ENCODE results near the gene GORASP1. TPM values are rescaled to one million over a fixed set of nuclear protein-coding genes. Genes with fewer than 3 reads are reported as not detected.
A peak's percentile ranks its signal among the peaks of the same experiment; 100 is the strongest.

Gene GORASP1
- total RNA-seq, 2 donors from 2014 or later = 20.0 to 24.5 TPM

GRCh38 chr3:39146611-39147591, 39.5 kb upstream of the GORASP1 start:
- H3K27ac Mint-ChIP-seq = peak overlapping the region; percentile 97
- no peaks in the 10 kb centered on the region for H3K9me3 Mint-ChIP-seq
- ATAC-seq (replicated peaks in 1 of 2) (peak; percentile 68 to 75), DNase-seq (peak; percentile 81 to 82)
- peak overlapping the region; percentile 93 to 94 for H3K4me3 Mint-ChIP-seq
- H3K27me3 Mint-ChIP-seq (ENCODE audit: low read depth) = no peaks in the 10 kb centered on the region
- peaks cover 79% of the 10 kb centered on the region for H3K4me1 Mint-ChIP-seq (ENCODE audit: low read depth)
- H3K36me3 Mint-ChIP-seq (ENCODE audit: insufficient read depth in 2 of 2) = peaks cover 36 to 45% of the 10 kb centered on the region in 2 donors

- H3K4me1 Mint-ChIP-seq (ENCODE audit: low read depth) = peaks cover 76% of the 10 kb centered on the region
- H3K27me3 Mint-ChIP-seq (ENCODE audit: low read depth) = no peaks in the 10 kb centered on the region
- no peak for ATAC-seq (replicated peaks in 1 of 2)
- peak overlapping the region; percentile 41 to 93 for H3K4me3 Mint-ChIP-seq
- no peak for DNase-seq
- peak overlapping the region; percentile 60 for H3K27ac Mint-ChIP-seq
- H3K36me3 Mint-ChIP-seq (ENCODE audit: insufficient read depth in 2 of 2) = peaks cover 34 to 46% of the 10 kb centered on the region in 2 donors
- no peaks in the 10 kb centered on the region for H3K9me3 Mint-ChIP-seq
Observed at GRCh38 chr3:39146083-39146501, 38.7 kb upstream of the GORASP1 start.

- Mint-ChIP-seq H3K27me3 (ENCODE audit: low read depth) (no peaks in the 10 kb centered on the region), H3K9me3 (no peaks in the 10 kb centered on the region), H3K27ac (peak overlapping the region; percentile 49), H3K4me3 (no peak overlapping the region), H3K4me1 (ENCODE audit: low read depth) (peaks cover 67% of the 10 kb centered on the region), H3K36me3 (ENCODE audit: insufficient read depth in 2 of 2) (peaks cover 27 to 42% of the 10 kb centered on the region in 2 donors)
- ATAC-seq (replicated peaks in 1 of 2) (no peak), DNase-seq (no peak)
Observed at GRCh38 chr3:39144748-39145380, 37.4 kb upstream of the GORASP1 start.

- Mint-ChIP-seq H3K27me3 (ENCODE audit: low read depth) (no peaks in the 10 kb centered on the region), H3K36me3 (ENCODE audit: insufficient read depth in 2 of 2) (peaks cover 21 to 40% of the 10 kb centered on the region in 2 donors), H3K27ac (peak overlapping the region; percentile 49), H3K4me3 (no peak overlapping the region), H3K9me3 (no peaks in the 10 kb centered on the region), H3K4me1 (ENCODE audit: low read depth) (peaks cover 67% of the 10 kb centered on the region)
- no peak for ATAC-seq (replicated peaks in 1 of 2)
- no peak for DNase-seq
Observed at GRCh38 chr3:39144095-39144747, 36.8 kb upstream of the GORASP1 start.

DNA sequence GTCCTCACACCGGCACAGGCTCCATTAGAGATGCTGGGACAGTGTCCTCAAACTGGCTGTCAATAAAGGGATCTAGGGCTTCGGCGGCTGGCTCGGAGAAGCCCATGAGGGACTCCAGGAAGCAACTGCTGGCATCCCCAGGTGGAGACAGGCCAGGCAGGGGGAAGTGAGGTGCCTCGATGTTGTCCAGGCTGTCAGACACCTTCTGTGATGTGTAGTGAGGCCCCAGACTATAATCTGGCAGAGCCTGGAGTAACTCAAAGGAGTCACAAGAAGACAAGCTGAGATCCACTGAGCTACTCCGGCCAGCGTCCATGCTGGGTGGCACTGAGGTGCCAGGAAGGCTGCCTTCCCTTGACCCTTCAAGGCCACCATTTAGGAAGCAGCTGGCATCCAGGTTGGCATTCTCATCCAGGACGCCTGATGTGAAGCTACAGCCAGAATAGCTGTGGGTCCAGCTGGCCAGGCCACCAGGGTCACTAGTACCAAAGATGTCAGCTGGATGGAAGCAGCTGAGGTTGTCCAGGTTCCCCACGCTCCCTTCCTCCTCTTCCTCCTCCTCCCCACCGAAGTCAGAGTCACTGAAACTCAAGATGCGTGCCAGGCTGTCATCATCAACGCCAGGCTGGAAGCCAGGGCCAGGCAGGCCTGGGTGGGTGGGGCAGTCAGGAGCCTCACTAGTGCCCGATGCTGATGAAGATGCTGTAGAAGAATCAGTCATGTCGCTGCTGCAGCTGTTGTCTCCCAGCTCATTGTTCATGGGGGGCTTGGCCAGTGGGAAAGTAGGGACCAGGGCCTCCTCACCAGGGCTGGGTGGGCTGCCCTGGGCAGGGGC, 35.8 kb upstream of the GORASP1 start:
- DNase-seq = no peak

DNA sequence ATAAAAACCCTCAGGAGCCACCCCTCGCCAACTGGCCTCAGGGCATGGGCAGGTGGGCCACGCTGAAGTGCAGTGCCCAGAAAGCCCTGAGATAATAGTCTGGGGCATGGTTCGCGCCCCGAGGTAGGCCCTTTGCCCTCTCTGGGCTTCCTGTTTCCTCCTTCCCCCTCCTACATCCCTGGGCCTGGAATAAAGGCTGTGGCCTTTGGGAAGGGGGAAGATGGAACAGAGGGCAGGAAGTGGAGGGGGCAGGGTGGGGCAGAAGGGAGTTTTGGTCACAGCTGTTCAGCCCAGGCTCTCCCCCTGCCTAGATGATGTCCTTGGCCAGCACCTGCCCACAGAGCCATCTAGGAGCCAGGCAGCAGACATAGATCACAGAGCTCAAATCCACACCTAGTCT, 34.6 kb upstream of the GORASP1 start:
- no peak for ATAC-seq (replicated peaks in 1 of 2)
- DNase-seq = no peak
- no peak overlapping the region for H3K27ac Mint-ChIP-seq

More for the DNA sequence above, 35.8 kb upstream of the GORASP1 start:
- Mint-ChIP-seq H3K27ac (no peak overlapping the region), H3K36me3 (ENCODE audit: insufficient read depth in 2 of 2) (peaks cover 15 to 33% of the 10 kb centered on the region in 2 donors), H3K9me3 (no peaks in the 10 kb centered on the region), H3K4me3 (no peak overlapping the region), H3K27me3 (ENCODE audit: low read depth) (no peaks in the 10 kb centered on the region), H3K4me1 (ENCODE audit: low read depth) (peaks cover 67% of the 10 kb centered on the region)
- ATAC-seq (replicated peaks in 1 of 2) = no peak

DNA sequence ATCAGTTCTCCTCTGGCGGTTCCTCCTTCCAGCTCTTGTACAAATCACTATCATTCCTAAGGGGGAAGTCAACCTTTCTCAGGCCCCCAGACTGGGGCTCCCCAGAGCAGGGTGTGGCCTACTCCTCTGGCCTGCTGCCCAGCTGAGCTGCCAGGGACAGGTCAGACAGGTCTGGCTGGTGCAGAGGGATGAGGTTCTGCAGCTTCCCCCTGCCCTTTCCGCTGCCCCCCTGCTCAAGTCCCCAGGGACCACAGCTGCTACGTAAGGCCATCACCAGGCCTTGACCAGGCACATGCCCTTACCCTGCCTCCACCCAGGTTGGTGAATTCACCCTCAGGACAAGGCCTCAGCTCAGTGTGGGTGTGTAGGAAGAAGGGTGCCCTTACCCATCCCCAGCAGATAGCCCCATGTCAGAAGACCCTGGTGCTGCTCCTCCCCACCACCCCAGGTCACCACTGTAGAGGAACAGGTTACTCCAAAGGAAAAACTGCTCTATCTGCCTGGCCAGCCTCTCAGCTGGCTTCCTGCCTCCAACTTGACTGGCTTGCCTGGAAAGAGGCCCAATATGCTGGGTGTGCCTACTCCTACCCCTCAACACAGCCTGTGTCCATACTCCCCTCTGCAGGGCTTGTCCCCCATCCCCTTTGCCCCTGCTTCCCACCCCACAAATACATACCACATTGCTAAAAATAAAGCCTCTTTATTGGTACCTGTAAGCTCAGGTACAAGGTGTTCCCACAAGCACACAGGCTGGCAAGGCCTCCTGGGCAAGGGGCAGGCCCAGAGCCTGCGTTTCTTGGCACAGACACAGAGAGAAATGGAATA, 34.0 kb upstream of the GORASP1 start:
- no peak overlapping the region for H3K4me3 Mint-ChIP-seq
- H3K4me1 Mint-ChIP-seq (ENCODE audit: low read depth) = peaks cover 55% of the 10 kb centered on the region
- no peaks in the 10 kb centered on the region for H3K9me3 Mint-ChIP-seq
- peak in 1 of 2 donors; percentile 14 for ATAC-seq (replicated peaks in 1 of 2)
- peaks cover 8 to 25% of the 10 kb centered on the region in 2 donors for H3K36me3 Mint-ChIP-seq (ENCODE audit: insufficient read depth in 2 of 2)
- peak overlapping the region; percentile 46 for H3K27ac Mint-ChIP-seq
- no peak for DNase-seq
- no peaks in the 10 kb centered on the region for H3K27me3 Mint-ChIP-seq (ENCODE audit: low read depth)

More for the DNA sequence above, 34.6 kb upstream of the GORASP1 start:
- H3K4me3 Mint-ChIP-seq = no peak overlapping the region
- no peaks in the 10 kb centered on the region for H3K27me3 Mint-ChIP-seq (ENCODE audit: low read depth)
- H3K36me3 Mint-ChIP-seq (ENCODE audit: insufficient read depth in 2 of 2) = peaks cover 11 to 29% of the 10 kb centered on the region in 2 donors
- H3K9me3 Mint-ChIP-seq = no peaks in the 10 kb centered on the region
- peaks cover 62% of the 10 kb centered on the region for H3K4me1 Mint-ChIP-seq (ENCODE audit: low read depth)

DNA sequence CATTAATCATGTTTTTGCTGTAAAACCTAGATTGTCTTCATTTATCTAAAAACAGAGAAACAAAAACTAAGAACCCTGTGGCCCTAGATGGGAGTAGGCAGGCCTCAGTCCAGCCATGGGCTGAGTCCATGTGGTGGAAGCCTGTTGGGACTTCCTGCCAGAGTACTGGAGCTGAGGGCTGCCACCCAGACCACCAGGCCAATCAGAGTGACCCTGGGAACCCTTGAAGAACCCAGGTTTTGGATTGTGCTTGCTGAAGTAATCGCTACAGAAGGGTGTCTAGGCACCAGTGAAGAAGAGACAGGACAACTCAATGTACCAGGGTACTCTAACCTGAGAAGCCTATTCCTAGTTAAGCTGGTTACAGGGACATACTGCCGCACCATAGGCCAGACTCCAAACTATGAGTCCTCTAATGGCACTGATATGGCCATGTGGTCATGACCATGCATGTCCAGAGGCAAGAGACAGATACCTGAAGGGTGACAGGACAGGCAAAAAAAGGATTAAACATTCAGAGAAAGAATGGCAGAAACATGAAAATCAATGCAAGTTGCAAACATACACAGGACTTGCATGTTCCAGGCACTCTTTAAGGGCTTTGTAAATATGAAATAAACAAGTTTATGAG, 33.0 kb upstream of the GORASP1 start:
- H3K27ac Mint-ChIP-seq = peak overlapping the region; percentile 74
- H3K36me3 Mint-ChIP-seq (ENCODE audit: insufficient read depth in 2 of 2) = peaks cover 5 to 18% of the 10 kb centered on the region in 2 donors
- no peak for DNase-seq

DNA sequence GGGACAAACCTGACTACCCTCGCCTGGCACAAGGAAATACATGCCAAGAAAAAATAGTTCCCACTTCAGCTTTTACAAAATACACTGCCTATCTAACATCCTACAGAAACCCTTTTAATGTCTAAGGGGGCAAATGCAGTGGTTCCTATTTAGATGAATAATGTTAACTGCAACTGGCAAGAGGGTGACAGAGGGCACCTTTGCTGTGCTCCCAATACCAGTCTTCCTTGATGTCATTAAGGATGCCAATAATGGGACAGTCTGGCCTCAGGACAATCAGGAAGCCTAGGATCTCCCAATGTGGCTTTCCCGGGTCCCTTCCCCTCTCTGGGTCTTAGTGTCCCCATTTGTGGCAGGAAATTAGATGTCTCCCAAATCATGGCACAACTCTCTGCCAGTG, 32.0 kb upstream of the GORASP1 start:
- H3K4me3 Mint-ChIP-seq = no peak overlapping the region

More for the DNA sequence above, 33.0 kb upstream of the GORASP1 start:
- Mint-ChIP-seq H3K4me3 (peak overlapping the region in 1 of 2 donors; percentile 25), H3K27me3 (ENCODE audit: low read depth) (no peaks in the 10 kb centered on the region), H3K9me3 (no peaks in the 10 kb centered on the region), H3K4me1 (ENCODE audit: low read depth) (peaks cover 49% of the 10 kb centered on the region)
- ATAC-seq (replicated peaks in 1 of 2) = no peak

GRCh38 chr3:39138804-39139415, 31.5 kb upstream of the GORASP1 start:
- Mint-ChIP-seq H3K27ac (no peak overlapping the region), H3K9me3 (no peaks in the 10 kb centered on the region), H3K27me3 (ENCODE audit: low read depth) (no peaks in the 10 kb centered on the region), H3K4me1 (ENCODE audit: low read depth) (peaks cover 38% of the 10 kb centered on the region), H3K36me3 (ENCODE audit: insufficient read depth in 2 of 2) (peaks cover 2 to 10% of the 10 kb centered on the region in 2 donors), H3K4me3 (peak overlapping the region in 1 of 2 donors; percentile 20)
- DNase-seq (no peak), ATAC-seq (replicated peaks in 1 of 2) (peak; percentile 32 to 58)

More for the DNA sequence above, 32.0 kb upstream of the GORASP1 start:
- Mint-ChIP-seq H3K27ac (peak overlapping the region; percentile 31), H3K9me3 (no peaks in the 10 kb centered on the region), H3K4me1 (ENCODE audit: low read depth) (peaks cover 43% of the 10 kb centered on the region), H3K36me3 (ENCODE audit: insufficient read depth in 2 of 2) (peaks cover 2 to 13% of the 10 kb centered on the region in 2 donors), H3K27me3 (ENCODE audit: low read depth) (no peaks in the 10 kb centered on the region)
- no peak for ATAC-seq (replicated peaks in 1 of 2)
- no peak for DNase-seq
